ENCODE data around the gene RYR3. TPM values are rescaled to one million over a fixed set of nuclear protein-coding genes. Genes with fewer than 3 reads are reported as not detected.

The RYR3 gene
- total and polyA plus RNA-seq, 2 donors (not counting 1 experiment from before 2014, with no cell fraction given), result not detected

GRCh38 chr15:33473005-33473404 lies 162.2 kb downstream of the RYR3 start:
- 95% methylated on average over 5 of the region's 5 CpGs for WGBS (ENCODE audit: insufficient coverage)
- Mint-ChIP-seq H3K27ac (no peak overlapping the region), H3K4me3 (no peak overlapping the region)

GRCh38 chr15:33473714-33474113 lies 162.9 kb downstream of the RYR3 start:
- H3K4me1 Mint-ChIP-seq, result no peaks in the 10 kb centered on the region
- 85% methylated on average over 4 of the region's 4 CpGs for WGBS (ENCODE audit: insufficient coverage)
- TF ChIP-seq EZH2 (IDR thresholded peaks at IDR 0.05; ENCODE audit: borderline replicate concordance, insufficient read depth, low read depth, low read length, poor library complexity, severe bottlenecking), result no peak
- no peak for TF ChIP-seq CTCF (IDR thresholded peaks at IDR 0.05)
- H3K9me3 Mint-ChIP-seq (ENCODE audit: insufficient read depth), result peaks cover 2% of the 10 kb centered on the region
- no peaks in the 10 kb centered on the region for H3K4me1 ChIP-seq (ENCODE audit: control insufficient read depth in 2 of 2, insufficient read depth in 2 of 2, low read length in 2 of 2)
- H3K4me3 Mint-ChIP-seq, result no peak overlapping the region
- no peak overlapping the region for H3K27ac Mint-ChIP-seq
- H3K9me3 ChIP-seq (ENCODE audit: control extremely low read depth in 1 of 3, control insufficient read depth in 2 of 3, insufficient read depth in 1 of 3, low read length in 2 of 3), result no peaks in the 10 kb centered on the region
- no peak for ATAC-seq (ENCODE audit: low read depth)
- no peaks in the 10 kb centered on the region for H3K27me3 ChIP-seq (replicated peaks in 1 of 4; ENCODE audit: control extremely low read depth in 1 of 4, control insufficient read depth in 3 of 4, insufficient read depth in 4 of 4, low read length in 3 of 4)
- H3K36me3 ChIP-seq (replicated peaks in 1 of 2; ENCODE audit: control extremely low read depth in 1 of 2, control insufficient read depth in 1 of 2, extremely low read depth in 1 of 2, insufficient read depth in 2 of 2, low read length in 1 of 2), result no peaks in the 10 kb centered on the region
- intact Hi-C loops (cut with micrococcal nuclease), result no loop called here
- CTCF ChIA-PET, result no interaction called here
- no peak overlapping the region for H2AFZ ChIP-seq (ENCODE audit: insufficient read depth, low read depth, low read length, poor library complexity, severe bottlenecking)
- H3K27ac ChIP-seq (ENCODE audit: low read length in 2 of 2), result no peak overlapping the region
- POLR2A ChIA-PET, result no interaction called here
- H3K4me2 ChIP-seq (replicated peaks; ENCODE audit: low read depth, low read length, poor library complexity, severe bottlenecking), result no peak overlapping the region
- H3K79me2 ChIP-seq (ENCODE audit: control insufficient read depth, insufficient read depth, low read length), result no peaks in the 10 kb centered on the region
- no peak overlapping the region for H3K4me3 ChIP-seq (ENCODE audit: control extremely low read depth in 1 of 5, extremely low read depth in 1 of 5, insufficient read depth in 1 of 5, low read depth in 2 of 5, low read length in 4 of 5)
- no peaks in the 10 kb centered on the region for H3K27me3 Mint-ChIP-seq
- H3K9ac ChIP-seq (ENCODE audit: low read length), result no peak overlapping the region
- DNase-seq, result no peak
- no peaks in the 10 kb centered on the region for H4K20me1 ChIP-seq (ENCODE audit: control insufficient read depth, insufficient read depth, low read length, poor library complexity, severe bottlenecking)

More at GRCh38 chr15:33473005-33473404, 162.2 kb downstream of the RYR3 start:
- POLR2A ChIA-PET, result no interaction called here
- peaks cover 2% of the 10 kb centered on the region for H3K9me3 Mint-ChIP-seq (ENCODE audit: insufficient read depth)
- ATAC-seq (ENCODE audit: low read depth) (no peak), DNase-seq (no peak)
- H3K27me3 ChIP-seq (replicated peaks in 1 of 4; ENCODE audit: control extremely low read depth in 1 of 4, control insufficient read depth in 3 of 4, insufficient read depth in 4 of 4, low read length in 3 of 4), result no peaks in the 10 kb centered on the region
- H3K9ac ChIP-seq (ENCODE audit: low read length), result no peak overlapping the region
- H3K36me3 ChIP-seq (replicated peaks in 1 of 2; ENCODE audit: control extremely low read depth in 1 of 2, control insufficient read depth in 1 of 2, extremely low read depth in 1 of 2, insufficient read depth in 2 of 2, low read length in 1 of 2), result no peaks in the 10 kb centered on the region
- H3K4me2 ChIP-seq (replicated peaks; ENCODE audit: low read depth, low read length, poor library complexity, severe bottlenecking), result no peak overlapping the region
- H3K4me3 ChIP-seq (ENCODE audit: control extremely low read depth in 1 of 5, extremely low read depth in 1 of 5, insufficient read depth in 1 of 5, low read depth in 2 of 5, low read length in 4 of 5), result no peak overlapping the region
- H3K27ac ChIP-seq (ENCODE audit: low read length in 2 of 2), result no peak overlapping the region
- H3K9me3 ChIP-seq (ENCODE audit: control extremely low read depth in 1 of 3, control insufficient read depth in 2 of 3, insufficient read depth in 1 of 3, low read length in 2 of 3), result no peaks in the 10 kb centered on the region
- no peaks in the 10 kb centered on the region for H3K4me1 Mint-ChIP-seq
- intact Hi-C loops (cut with micrococcal nuclease), result no loop called here
- H4K20me1 ChIP-seq (ENCODE audit: control insufficient read depth, insufficient read depth, low read length, poor library complexity, severe bottlenecking), result no peaks in the 10 kb centered on the region
- no peaks in the 10 kb centered on the region for H3K4me1 ChIP-seq (ENCODE audit: control insufficient read depth in 2 of 2, insufficient read depth in 2 of 2, low read length in 2 of 2)
- no peaks in the 10 kb centered on the region for H3K79me2 ChIP-seq (ENCODE audit: control insufficient read depth, insufficient read depth, low read length)
- no peak overlapping the region for H2AFZ ChIP-seq (ENCODE audit: insufficient read depth, low read depth, low read length, poor library complexity, severe bottlenecking)
- CTCF ChIA-PET, result no interaction called here
- no peaks in the 10 kb centered on the region for H3K27me3 Mint-ChIP-seq
- TF ChIP-seq EZH2 (IDR thresholded peaks at IDR 0.05; ENCODE audit: borderline replicate concordance, insufficient read depth, low read depth, low read length, poor library complexity, severe bottlenecking), result no peak
- TF ChIP-seq CTCF (IDR thresholded peaks at IDR 0.05), result no peak
